ENCODE measurements around the gene ANO9.
"Not testable (repeated sequence)": the region's sequence is repeated elsewhere in the genome, so short reads cannot be mapped to it uniquely, and the experiment has no call there.

Gene ANO9

DNA sequence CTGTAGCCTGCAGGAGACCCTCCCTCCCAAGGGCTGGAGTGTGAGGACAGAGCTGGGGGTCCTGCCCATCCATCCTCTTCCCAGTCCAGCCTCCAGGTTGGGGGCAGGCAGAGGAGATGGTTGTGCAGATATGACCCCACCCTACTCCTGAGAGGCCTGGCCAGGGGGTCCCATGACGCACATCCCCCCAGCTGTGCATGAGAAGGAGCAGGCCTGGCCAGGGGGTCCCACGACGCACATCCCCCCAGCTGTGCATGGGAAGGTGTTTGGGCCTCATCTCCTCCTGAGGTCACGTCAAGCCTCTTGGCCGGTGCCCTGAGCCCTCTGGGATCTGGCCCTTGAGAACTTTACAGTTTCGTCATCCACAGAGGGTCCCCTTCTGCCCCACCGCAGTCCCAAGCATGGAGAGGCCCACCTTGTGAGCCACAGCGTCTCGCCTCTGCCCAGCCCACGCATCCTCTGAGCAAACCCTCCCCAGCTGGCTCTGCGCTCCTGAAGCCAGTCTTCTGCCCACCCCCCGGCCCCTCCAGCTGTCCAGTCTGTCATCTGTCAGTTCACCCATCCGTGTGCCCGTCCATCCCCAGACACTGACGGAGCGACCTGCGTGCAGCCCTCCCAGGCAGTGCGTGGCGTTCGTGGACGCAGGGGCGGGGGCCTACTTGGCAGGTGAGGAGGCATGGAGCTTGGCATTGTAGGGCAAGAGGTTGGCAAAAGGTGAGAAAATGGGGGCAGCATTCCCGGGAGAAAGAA is 2.3 kb downstream of the ANO9 start:
- Histone ChIP-seq H3K4me1 (ENCODE audit: control insufficient read depth, low read depth, low read length) (no peaks in the 10 kb centered on the region), H3K4me3 (ENCODE audit: low read length) (no peak overlapping the region), H3K27ac (ENCODE audit: low read length) (no peak overlapping the region), H3K9ac (ENCODE audit: low read length) (no peak overlapping the region), H3K9me3 (ENCODE audit: control insufficient read depth, low read depth, low read length) (no peaks in the 10 kb centered on the region), H3K36me3 (ENCODE audit: control insufficient read depth, low read depth, low read length) (no peaks in the 10 kb centered on the region), H3K27me3 (ENCODE audit: control insufficient read depth, insufficient read depth, low read length) (no peaks in the 10 kb centered on the region)

- Histone ChIP-seq H3K4me3 (ENCODE audit: low read length) (no peak overlapping the region), H3K4me1 (ENCODE audit: control insufficient read depth, low read depth, low read length) (no peaks in the 10 kb centered on the region), H3K27ac (ENCODE audit: low read length) (no peak overlapping the region), H3K27me3 (ENCODE audit: control insufficient read depth, insufficient read depth, low read length) (no peaks in the 10 kb centered on the region), H3K36me3 (ENCODE audit: control insufficient read depth, low read depth, low read length) (no peaks in the 10 kb centered on the region), H3K9ac (ENCODE audit: low read length) (no peak overlapping the region), H3K9me3 (ENCODE audit: control insufficient read depth, low read depth, low read length) (no peaks in the 10 kb centered on the region)
These were observed 3.5 kb downstream of the ANO9 start for GRCh38 chr11:438101-438844.

DNA sequence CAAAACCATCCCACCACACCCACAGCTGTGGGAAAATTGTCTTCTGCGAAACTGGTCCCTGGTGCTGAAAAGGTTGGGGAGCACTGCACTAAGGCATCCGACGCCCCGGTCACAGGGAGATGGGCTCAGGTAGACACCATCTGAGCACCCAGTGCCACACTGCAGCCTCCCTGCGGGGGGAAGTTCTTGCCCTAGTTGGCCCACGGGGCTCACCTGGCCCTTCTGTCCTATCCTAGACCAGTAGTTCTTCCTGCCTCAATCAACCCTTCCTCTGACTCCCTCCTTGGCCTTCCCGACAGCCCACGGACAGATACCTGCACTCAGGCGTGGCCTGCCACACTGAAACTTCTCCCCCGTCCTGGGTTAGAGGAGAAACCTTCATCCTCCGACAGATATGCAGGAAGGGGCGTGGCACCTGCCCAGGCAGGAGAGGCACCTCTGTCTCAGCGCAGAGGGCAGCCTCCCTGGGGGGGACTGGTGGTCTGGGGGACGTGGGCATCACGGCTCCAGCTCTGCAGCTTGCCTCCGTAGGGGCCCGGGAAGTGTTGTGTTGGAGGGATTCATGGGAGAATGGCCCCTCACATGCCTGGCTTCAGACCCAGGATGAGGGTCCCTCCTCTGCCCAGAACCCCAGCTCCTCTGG is 4.5 kb downstream of the ANO9 start:
- no peaks in the 10 kb centered on the region for H3K27me3 ChIP-seq (ENCODE audit: control insufficient read depth, insufficient read depth, low read length)

DNA sequence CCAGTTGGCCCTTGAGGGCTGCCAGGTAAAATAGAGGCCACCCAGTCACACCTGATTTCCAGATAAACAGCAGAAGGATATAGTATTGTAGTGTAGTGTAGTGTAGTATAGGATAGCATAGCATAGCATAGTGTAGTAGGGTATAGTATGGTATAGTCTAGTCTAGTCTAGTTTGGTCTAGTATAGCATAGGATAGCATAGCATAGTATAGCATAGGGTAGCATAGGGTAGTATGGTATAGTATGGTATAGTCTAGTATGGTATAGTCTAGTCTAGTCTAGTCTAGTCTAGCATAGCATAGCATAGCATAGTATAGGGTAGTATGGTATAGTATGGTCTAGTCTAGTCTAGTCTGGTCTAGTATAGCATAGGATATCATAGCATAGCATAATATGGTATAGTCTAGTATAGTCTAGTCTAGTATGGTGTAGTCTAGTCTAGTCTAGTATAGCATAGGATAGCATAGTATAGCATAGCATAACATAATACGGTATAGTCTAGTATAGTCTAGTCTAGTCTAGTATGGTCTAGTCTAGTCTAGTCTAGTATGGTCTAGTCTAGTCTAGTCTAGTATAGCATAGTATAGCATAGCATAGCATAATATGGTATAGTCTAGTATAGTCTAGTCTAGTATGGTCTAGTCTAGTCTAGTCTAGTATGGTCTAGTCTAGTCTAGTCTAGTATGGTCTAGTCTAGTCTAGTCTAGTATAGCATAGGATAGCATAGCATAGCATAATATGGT is 6.6 kb downstream of the ANO9 start:
- not testable (repeated sequence) for H3K9ac ChIP-seq (ENCODE audit: low read length); H3K36me3 ChIP-seq (ENCODE audit: control insufficient read depth, low read depth, low read length); H3K4me1 ChIP-seq (ENCODE audit: control insufficient read depth, low read depth, low read length); H3K27me3 ChIP-seq (ENCODE audit: control insufficient read depth, insufficient read depth, low read length); H3K4me3 ChIP-seq (ENCODE audit: low read length); H3K27ac ChIP-seq (ENCODE audit: low read length); H3K9me3 ChIP-seq (ENCODE audit: control insufficient read depth, low read depth, low read length)

More for the DNA sequence above, 4.5 kb downstream of the ANO9 start:
- Histone ChIP-seq H3K9me3 (ENCODE audit: control insufficient read depth, low read depth, low read length) (no peaks in the 10 kb centered on the region), H3K4me3 (ENCODE audit: low read length) (no peak overlapping the region), H3K36me3 (ENCODE audit: control insufficient read depth, low read depth, low read length) (no peaks in the 10 kb centered on the region), H3K9ac (ENCODE audit: low read length) (no peak overlapping the region), H3K27ac (ENCODE audit: low read length) (no peak overlapping the region), H3K4me1 (ENCODE audit: control insufficient read depth, low read depth, low read length) (no peaks in the 10 kb centered on the region)

DNA sequence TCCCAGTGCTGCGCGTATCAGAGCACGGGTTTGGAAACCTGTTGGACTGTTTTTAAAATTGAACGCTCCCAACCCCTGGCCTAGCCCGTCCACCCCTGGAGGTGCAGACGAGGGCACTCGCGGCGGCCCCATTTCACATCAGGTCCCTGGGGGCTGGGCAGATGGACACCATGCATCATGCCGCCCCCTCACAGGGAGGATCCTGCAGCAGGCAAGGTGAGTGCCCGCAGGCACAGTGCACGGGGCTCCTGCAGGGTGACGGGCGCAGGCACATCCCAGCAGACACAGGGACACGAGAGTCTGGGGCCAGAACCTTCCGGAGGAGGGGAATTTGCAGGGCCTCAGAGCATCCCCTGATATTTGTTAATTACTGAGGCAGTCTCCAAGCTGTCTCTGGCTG is 7.3 kb downstream of the ANO9 start:
- Histone ChIP-seq H3K9ac (ENCODE audit: low read length) (no peak overlapping the region), H3K27ac (ENCODE audit: low read length) (no peak overlapping the region), H3K27me3 (ENCODE audit: control insufficient read depth, insufficient read depth, low read length) (no peaks in the 10 kb centered on the region), H3K9me3 (ENCODE audit: control insufficient read depth, low read depth, low read length) (no peaks in the 10 kb centered on the region), H3K4me3 (ENCODE audit: low read length) (no peak overlapping the region), H3K36me3 (ENCODE audit: control insufficient read depth, low read depth, low read length) (no peaks in the 10 kb centered on the region), H3K4me1 (ENCODE audit: control insufficient read depth, low read depth, low read length) (no peaks in the 10 kb centered on the region)

DNA sequence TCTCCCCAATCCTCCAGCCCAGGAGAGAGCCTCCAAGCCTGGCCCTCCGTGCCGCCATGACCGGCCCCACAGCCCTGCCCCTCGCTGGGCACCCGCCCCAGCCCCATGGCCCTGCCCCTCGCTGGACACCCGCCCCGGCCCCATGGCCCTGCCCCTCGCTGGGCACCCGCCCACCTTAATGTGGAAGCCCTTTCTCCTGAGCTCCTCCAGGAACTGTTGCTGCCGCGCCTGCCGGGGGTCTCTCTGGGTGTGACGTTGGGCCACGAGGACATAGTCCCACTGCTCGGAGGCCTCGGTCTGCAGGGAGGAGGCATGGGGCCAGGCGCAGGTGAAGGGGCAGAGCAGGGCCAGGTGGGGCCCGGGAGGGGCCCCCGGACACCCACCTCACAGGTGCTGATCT is 8.2 kb downstream of the ANO9 start:
- H3K36me3 ChIP-seq (ENCODE audit: control insufficient read depth, low read depth, low read length) = no peaks in the 10 kb centered on the region
- no peaks in the 10 kb centered on the region for H3K27me3 ChIP-seq (ENCODE audit: control insufficient read depth, insufficient read depth, low read length)
- no peaks in the 10 kb centered on the region for H3K9me3 ChIP-seq (ENCODE audit: control insufficient read depth, low read depth, low read length)
- no peak overlapping the region for H3K9ac ChIP-seq (ENCODE audit: low read length)
- H3K4me3 ChIP-seq (ENCODE audit: low read length) = no peak overlapping the region
- no peaks in the 10 kb centered on the region for H3K4me1 ChIP-seq (ENCODE audit: control insufficient read depth, low read depth, low read length)
- no peak overlapping the region for H3K27ac ChIP-seq (ENCODE audit: low read length)

- no peak overlapping the region for H3K9ac ChIP-seq (ENCODE audit: low read length)
- no peak overlapping the region for H3K27ac ChIP-seq (ENCODE audit: low read length)
- H3K9me3 ChIP-seq (ENCODE audit: control insufficient read depth, low read depth, low read length) = no peaks in the 10 kb centered on the region
- H3K27me3 ChIP-seq (ENCODE audit: control insufficient read depth, insufficient read depth, low read length) = no peaks in the 10 kb centered on the region
- H3K36me3 ChIP-seq (ENCODE audit: control insufficient read depth, low read depth, low read length) = no peaks in the 10 kb centered on the region
- no peak overlapping the region for H3K4me3 ChIP-seq (ENCODE audit: low read length)
- no peaks in the 10 kb centered on the region for H3K4me1 ChIP-seq (ENCODE audit: control insufficient read depth, low read depth, low read length)
These were observed 8.7 kb downstream of the ANO9 start for GRCh38 chr11:433111-433510.

GRCh38 chr11:432501-433100 is 9.2 kb downstream of the ANO9 start:
- Histone ChIP-seq H3K4me1 (ENCODE audit: control insufficient read depth, low read depth, low read length) (no peaks in the 10 kb centered on the region), H3K36me3 (ENCODE audit: control insufficient read depth, low read depth, low read length) (no peaks in the 10 kb centered on the region), H3K27me3 (ENCODE audit: control insufficient read depth, insufficient read depth, low read length) (no peaks in the 10 kb centered on the region), H3K9ac (ENCODE audit: low read length) (no peak overlapping the region), H3K9me3 (ENCODE audit: control insufficient read depth, low read depth, low read length) (no peaks in the 10 kb centered on the region), H3K4me3 (ENCODE audit: low read length) (no peak overlapping the region), H3K27ac (ENCODE audit: low read length) (no peak overlapping the region)

DNA sequence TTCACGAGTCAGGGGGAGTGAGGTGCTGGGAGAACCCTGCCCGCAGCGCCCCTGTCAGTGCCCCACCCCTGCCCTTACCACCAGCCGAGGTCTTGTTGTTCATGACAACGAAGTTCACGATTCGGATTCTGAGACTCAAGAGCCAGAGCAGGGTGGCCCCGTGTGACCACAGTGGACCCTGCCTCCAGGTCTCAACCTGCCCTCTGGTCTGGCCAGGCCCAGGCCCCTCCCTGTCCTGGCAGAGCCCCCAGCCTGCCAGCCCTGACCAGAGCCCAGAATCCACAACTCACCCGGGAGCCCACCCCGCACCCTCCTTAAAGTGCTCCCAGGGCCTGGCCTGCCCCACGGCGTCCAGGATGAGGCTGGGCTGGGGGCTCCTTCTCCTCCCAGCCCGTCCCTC is 9.9 kb downstream of the ANO9 start:
- Histone ChIP-seq H3K27ac (ENCODE audit: low read length) (no peak overlapping the region), H3K27me3 (ENCODE audit: control insufficient read depth, insufficient read depth, low read length) (no peaks in the 10 kb centered on the region), H3K4me1 (ENCODE audit: control insufficient read depth, low read depth, low read length) (no peaks in the 10 kb centered on the region), H3K9me3 (ENCODE audit: control insufficient read depth, low read depth, low read length) (no peaks in the 10 kb centered on the region), H3K4me3 (ENCODE audit: low read length) (no peak overlapping the region), H3K36me3 (ENCODE audit: control insufficient read depth, low read depth, low read length) (no peaks in the 10 kb centered on the region), H3K9ac (ENCODE audit: low read length) (no peak overlapping the region)

DNA sequence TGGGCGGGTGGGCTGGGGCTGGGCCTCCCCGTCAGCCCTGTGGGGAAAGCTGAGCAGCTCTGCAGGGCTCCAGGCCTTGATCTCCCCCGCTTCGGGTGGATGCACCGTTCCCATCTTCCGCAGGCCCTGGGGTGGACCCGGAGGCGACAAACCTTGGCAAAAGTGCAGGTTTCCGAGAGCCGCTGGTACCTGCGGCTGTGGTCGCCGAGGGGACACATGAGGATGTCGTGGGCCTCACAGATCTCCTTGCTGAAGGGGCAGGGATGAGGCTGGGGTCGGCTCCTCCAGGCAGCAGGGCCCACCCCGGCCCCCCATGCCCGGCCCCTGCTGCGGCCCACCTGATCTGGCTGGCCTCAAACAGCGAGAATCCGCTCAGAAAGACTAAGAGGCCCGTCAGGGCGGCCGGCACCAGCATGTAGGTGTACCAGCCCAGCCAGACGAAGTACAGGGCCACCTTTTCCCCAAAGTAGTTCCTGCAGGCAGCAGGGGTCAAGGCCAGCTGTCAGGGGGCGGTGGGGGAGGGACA is 11.8 kb downstream of the ANO9 start:
- Histone ChIP-seq H3K27ac (ENCODE audit: low read length) (no peak overlapping the region), H3K36me3 (ENCODE audit: control insufficient read depth, low read depth, low read length) (no peaks in the 10 kb centered on the region), H3K4me1 (ENCODE audit: control insufficient read depth, low read depth, low read length) (no peaks in the 10 kb centered on the region), H3K9me3 (ENCODE audit: control insufficient read depth, low read depth, low read length) (no peaks in the 10 kb centered on the region), H3K27me3 (ENCODE audit: control insufficient read depth, insufficient read depth, low read length) (no peaks in the 10 kb centered on the region), H3K4me3 (ENCODE audit: low read length) (no peak overlapping the region), H3K9ac (ENCODE audit: low read length) (no peak overlapping the region)

- Histone ChIP-seq H3K27me3 (ENCODE audit: control insufficient read depth, insufficient read depth, low read length) (no peaks in the 10 kb centered on the region), H3K9me3 (ENCODE audit: control insufficient read depth, low read depth, low read length) (no peaks in the 10 kb centered on the region), H3K4me1 (ENCODE audit: control insufficient read depth, low read depth, low read length) (no peaks in the 10 kb centered on the region), H3K4me3 (ENCODE audit: low read length) (no peak overlapping the region), H3K36me3 (ENCODE audit: control insufficient read depth, low read depth, low read length) (no peaks in the 10 kb centered on the region), H3K9ac (ENCODE audit: low read length) (no peak overlapping the region), H3K27ac (ENCODE audit: low read length) (no peak overlapping the region)
These were observed 12.4 kb downstream of the ANO9 start for GRCh38 chr11:429391-429790.
